Esophagus (tissue), 2 donors: ENCODE measurements around the gene SAPCD2. TPM values are rescaled to one million over a fixed set of nuclear protein-coding genes. Genes with fewer than 3 reads are reported as not detected.

Experiments used
- H3K27ac ChIP-seq, 2 donors: one replicate each; pipeline ENCODE4 v1.5.1; 2013; ENCODE audit warnings: low read depth in 2 of 2, mild to moderate bottlenecking in 2 of 2, inconsistent platforms in 1 of 2, low read length in 1 of 2, moderate library complexity in 1 of 2
- H3K27me3 ChIP-seq, 2 donors: one replicate each; pipeline ENCODE4 v1.6.1; 2013; ENCODE audit warnings: low read length in 2 of 2, control low read depth in 1 of 2, mild to moderate bottlenecking in 1 of 2; ENCODE audit not compliant: insufficient read depth in 2 of 2, control insufficient read depth in 1 of 2
- H3K36me3 ChIP-seq, 2 donors: one replicate each; pipeline ENCODE4 v1.6.1; 2013; ENCODE audit warnings: low read length in 1 of 2; ENCODE audit not compliant: control insufficient read depth in 2 of 2, insufficient read depth in 2 of 2
- H3K4me1 ChIP-seq, 2 donors: one replicate each; pipeline ENCODE4 v1.6.1; 2013; ENCODE audit warnings: low read length in 1 of 2; ENCODE audit not compliant: control insufficient read depth in 2 of 2, insufficient read depth in 2 of 2
- H3K4me3 ChIP-seq, 2 donors: one replicate each; pipeline ENCODE4 v1.5.1; 2013; ENCODE audit warnings: low read length in 2 of 2, mild to moderate bottlenecking in 2 of 2, low read depth in 1 of 2, moderate library complexity in 1 of 2
- H3K9me3 ChIP-seq, 2 donors: one replicate each; pipeline ENCODE4 v1.6.1; 2013; ENCODE audit warnings: mild to moderate bottlenecking in 2 of 2, low read depth in 1 of 2, low read length in 1 of 2, moderate library complexity in 1 of 2; ENCODE audit not compliant: control insufficient read depth in 2 of 2, insufficient read depth in 1 of 2
- WGBS, 2 donors: extraction: QIAGEN DNeasy Blood & Tissue Kit; methylation state at CpG; one replicate each; pipeline ENCODE4 v1.1.7; 2013; 5-methylcytosine and 5-hydroxymethylcytosine counted together
- polyA plus RNA-seq, 2 donors: library from polyadenylated mRNA; stranded (reverse); fragments of 200-250 nt; gene quantifications; one replicate each; pipeline ENCODE4 v1.2.3, GENCODE V29; 2013
- donor health status: healthy with polysubstance abuse.
- donor health status: Bipolar disorder and iron deficiency.

SAPCD2 gene
- polyA plus RNA-seq, 2 donors, result 7.5 to 9.0 TPM

DNA sequence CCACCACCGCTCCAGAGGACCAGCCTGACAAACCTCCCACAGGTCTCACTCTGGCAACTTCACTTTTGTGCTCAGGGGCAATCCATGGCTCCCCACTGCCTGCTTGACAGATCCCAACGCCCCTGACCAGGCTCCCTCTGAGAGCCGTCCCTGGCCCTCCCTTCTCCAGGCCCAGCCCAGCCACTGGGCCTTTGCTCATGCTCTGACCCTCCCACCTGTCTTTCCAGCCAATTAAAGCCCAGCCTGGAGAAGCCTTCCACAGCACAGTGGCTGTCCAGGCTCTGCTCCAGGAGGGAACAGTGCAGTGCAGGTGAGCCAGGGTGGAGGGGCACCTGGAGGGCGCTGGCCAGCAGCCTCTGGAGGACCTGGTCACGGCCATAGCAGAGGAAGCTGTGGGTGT is 19.8 kb downstream of the SAPCD2 start:
- H3K9me3 ChIP-seq, result peaks cover 0 to 2% of the 10 kb centered on the region in 2 donors
- no peak overlapping the region for H3K4me3 ChIP-seq
- H3K4me1 ChIP-seq, result peaks cover 5 to 35% of the 10 kb centered on the region in 2 donors
- H3K27ac ChIP-seq, result no peak overlapping the region
- WGBS, 2 donors, result 83 to 89% methylated on average over 5 of the region's 5 CpGs
- peaks cover 0 to 4% of the 10 kb centered on the region in 2 donors for H3K27me3 ChIP-seq
- no peaks in the 10 kb centered on the region for H3K36me3 ChIP-seq

DNA sequence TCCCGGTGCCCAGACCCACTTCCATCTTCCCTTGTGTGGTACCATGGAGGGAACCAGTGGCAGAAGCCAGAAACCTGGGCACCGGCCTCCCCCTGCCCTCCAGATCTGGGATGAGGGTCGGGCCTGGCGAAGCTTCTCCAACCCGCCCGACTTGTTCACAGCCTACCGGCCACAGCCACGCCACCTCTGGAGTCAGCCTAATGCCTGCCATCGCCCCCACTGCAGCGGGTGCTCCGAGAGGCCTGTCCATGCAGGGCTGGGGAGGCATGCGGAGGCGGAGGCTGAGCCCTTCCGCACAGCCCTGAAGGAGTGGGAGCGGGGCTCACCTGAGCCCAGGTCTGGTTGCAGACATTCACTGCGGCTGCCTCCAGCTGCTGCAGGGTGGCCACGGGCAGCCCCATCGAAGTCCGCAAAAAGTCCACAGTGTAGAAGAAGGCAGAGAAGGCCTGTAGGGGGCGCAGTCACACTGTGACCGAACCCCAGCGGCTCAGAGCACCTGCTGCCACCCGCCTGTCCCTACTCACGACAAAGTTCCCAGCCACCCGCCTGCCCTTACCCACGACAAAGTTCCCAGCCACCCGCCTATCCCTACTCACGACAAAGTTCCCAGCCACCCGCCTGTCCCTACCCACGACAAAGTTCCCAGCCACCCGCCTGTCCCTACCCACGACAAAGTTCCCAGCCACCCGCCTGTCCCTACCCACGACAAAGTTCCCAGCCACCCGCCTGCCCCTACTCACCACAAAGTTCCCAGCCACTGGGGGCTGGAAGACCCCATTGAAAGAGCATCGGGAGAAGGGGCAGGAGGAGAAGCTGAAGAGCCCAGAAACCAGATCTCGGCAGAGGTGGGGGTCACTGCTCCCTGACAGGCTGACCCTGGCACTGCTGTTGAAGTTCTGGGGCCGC is 20.6 kb downstream of the SAPCD2 start:
- Histone ChIP-seq H3K27ac (no peak overlapping the region), H3K4me3 (no peak overlapping the region), H3K9me3 (peaks cover 0 to 2% of the 10 kb centered on the region in 2 donors), H3K36me3 (no peaks in the 10 kb centered on the region), H3K4me1 (peaks cover 8 to 35% of the 10 kb centered on the region in 2 donors), H3K27me3 (peaks cover 0 to 7% of the 10 kb centered on the region in 2 donors)
- 44 to 45% methylated on average over 38 of the region's 38 CpGs for WGBS, 2 donors

DNA sequence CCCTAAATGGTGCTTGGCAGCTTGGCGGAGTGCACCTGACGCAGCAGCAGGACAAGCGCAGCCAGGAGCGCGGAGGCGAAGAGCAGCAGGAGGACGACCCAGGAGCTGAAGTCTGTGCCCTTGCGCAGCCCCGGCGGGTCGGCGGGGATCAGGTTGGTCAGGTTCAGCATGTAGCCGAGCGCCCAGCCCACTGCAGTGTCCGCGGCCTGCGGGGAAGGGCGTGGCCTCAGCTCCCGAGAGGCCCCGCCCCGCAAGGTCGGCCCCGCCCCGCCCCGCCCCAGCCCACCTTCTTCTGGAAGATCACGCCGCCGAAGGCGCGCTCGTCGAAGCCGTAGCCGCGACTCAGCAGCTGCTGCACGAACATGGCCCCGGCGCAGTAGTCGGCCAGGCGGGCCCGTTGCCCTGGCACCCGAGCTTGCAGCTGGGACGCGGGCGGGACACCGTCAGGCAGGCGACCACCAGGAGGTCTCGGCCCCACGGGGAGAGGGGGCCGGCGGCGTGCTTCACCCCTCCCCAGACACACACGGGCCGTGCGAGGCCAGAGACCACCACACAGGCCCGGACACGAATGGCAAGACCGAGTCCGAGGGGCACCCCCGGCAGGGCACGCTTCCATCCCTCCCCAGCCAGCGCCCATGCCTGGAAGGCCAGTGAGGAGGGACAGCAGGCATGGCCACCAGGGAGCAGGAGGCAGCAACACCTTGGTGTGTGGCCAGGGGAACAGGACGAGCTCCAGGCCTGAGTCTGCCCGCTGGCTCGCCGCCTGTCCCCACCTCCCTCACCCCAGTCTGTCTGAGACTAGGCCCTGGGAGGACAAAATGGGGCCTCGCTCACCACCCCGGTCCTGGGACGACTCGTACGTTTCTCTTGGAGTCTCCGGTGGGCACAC is 21.5 kb downstream of the SAPCD2 start:
- Histone ChIP-seq H3K36me3 (no peaks in the 10 kb centered on the region), H3K9me3 (peaks cover 0 to 2% of the 10 kb centered on the region in 2 donors), H3K4me3 (no peak overlapping the region), H3K4me1 (peaks cover 10 to 35% of the 10 kb centered on the region in 2 donors), H3K27ac (no peak overlapping the region), H3K27me3 (peaks cover 0 to 7% of the 10 kb centered on the region in 2 donors)
- 36 to 42% methylated on average over 52 to 72 of the region's 72 CpGs for WGBS, 2 donors

DNA sequence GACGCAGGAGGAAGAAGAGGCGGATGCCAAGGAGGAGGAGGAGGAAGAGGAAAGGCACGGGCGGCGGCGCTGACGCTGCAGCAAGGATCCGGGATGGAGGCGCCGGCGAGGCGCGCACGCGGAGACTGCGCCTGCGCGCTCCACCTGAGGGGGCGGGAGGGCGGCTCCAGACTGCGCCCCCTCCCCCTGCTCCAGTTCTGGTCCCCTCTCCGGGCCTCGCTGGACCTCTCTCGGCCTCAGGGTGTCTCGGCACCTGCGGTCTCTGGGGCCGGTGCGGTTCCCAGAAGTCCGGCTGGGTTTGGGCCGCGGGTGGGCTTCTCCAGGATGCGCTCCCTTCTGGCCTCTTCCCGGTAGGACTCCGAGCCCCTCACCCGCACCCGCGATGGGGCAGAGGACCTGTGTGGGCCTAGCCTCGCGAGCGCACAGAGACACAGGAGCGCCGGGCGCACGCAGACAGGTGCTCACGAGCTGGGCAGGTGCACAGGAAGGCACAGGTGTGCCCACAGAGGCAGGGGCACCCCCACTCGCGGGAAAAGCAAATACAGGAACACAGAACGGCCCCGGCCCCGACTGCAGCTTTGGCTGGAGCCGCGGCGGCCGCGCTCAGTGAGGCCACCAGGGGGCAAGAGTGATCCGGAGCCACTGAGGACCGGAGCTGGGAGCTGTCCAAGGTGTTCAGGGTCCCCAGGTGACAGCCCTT is 24.1 kb downstream of the SAPCD2 start, which contains the start of gene NPDC1:
Gene NPDC1, minus strand, starts transcription at position 90 of the 700 bp plus-strand sequence. CDS start 188 bp downstream, outside the sequence.
- H3K36me3 ChIP-seq, result no peaks in the 10 kb centered on the region
- H3K4me1 ChIP-seq, result peaks cover 13 to 28% of the 10 kb centered on the region in 2 donors
- H3K4me3 ChIP-seq, result peak within 1 kb of the TSS; percentile 42 to 55
- H3K27ac ChIP-seq, result peak within 1 kb of the TSS; percentile 28 to 79
- peaks cover 0 to 7% of the 10 kb centered on the region in 2 donors for H3K27me3 ChIP-seq
- peaks cover 0 to 2% of the 10 kb centered on the region in 2 donors for H3K9me3 ChIP-seq
- 0% methylated on average over 38 to 57 of the region's 57 CpGs for WGBS, 2 donors

DNA sequence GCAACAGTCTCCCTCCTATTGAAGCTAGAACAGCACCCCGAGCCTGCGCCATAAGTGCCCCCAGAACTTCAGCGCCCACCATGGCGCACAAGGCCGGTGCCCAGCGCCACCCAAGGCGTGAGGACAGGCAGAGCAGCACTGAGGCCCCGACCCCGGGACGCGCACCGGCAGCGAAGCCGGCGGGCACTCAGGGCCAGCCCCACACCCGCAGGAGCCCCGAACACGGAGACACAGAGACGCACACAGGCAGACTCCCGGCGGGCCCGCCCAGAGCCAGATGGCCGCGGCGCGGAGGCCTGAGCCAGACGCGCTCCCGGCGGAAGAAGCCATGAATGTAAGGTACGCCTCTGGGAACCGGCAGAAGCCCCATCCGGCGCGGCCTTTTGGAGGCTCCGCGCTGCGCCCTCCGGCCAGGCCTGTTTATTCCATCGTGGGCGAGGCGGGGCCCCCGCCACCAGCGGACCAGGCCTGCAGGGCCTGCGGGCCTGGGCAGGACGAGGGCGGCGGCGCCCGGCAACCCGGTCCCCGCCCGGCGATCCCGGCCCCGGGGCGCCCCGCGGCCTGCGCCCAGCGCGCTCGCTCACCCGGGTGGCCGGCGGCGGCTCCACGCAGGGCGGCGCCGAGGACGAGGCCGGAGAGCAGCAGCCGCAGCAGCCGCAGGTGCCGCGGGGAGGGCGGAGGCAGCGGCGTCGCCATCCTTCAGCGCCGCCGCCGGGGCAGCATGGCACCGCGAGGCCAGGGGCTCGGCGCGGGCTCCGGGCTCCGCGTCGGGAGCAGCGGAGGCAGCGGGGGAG is 24.9 kb downstream of the SAPCD2 start:
- Histone ChIP-seq H3K4me1 (peaks cover 13 to 28% of the 10 kb centered on the region in 2 donors), H3K27me3 (peaks cover 0 to 7% of the 10 kb centered on the region in 2 donors), H3K36me3 (peaks cover 0 to 2% of the 10 kb centered on the region in 2 donors), H3K9me3 (peaks cover 0 to 2% of the 10 kb centered on the region in 2 donors), H3K27ac (peak overlapping the region; percentile 9 to 79), H3K4me3 (peak overlapping the region; percentile 42 to 55)
- WGBS, 2 donors, result 2 to 5% methylated on average over 73 to 96 of the region's 96 CpGs

DNA sequence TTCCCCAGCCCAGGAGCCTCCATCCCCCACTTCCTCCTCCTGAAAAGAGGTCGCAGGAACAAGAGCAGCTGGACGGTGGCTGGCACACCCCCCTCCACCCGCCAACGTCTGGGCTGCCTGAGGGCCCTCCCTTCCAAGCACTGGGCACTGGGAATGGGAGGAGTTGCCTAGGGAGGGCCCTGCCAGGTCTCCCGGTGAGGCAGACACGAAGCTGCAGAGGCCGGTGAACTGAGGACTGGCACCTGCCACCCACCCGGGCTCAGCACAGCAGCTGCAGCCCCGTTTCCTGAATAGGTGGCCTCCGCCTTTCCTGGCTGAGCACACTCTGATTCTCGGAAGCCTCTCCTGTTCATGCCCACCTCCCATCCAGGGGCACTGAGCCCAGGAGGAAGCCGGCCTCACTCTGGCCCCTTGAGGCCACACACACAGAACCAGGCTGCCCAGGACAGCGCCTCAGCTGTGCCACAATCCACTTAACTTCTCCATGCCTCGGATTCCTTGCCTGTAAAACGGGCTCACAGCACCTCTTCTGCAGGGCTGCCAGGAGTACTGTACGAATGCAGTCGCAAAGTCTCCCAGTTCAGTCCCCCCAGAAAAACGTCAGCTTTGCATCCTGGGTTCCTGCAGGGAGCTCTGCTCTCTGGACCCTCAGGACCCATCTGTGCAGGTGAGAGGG is 25.7 kb downstream of the SAPCD2 start:
- peak overlapping the region; percentile 19 to 79 for H3K27ac ChIP-seq
- H3K36me3 ChIP-seq, result peaks cover 0 to 3% of the 10 kb centered on the region in 2 donors
- no peaks in the 10 kb centered on the region for H3K9me3 ChIP-seq
- 19 to 22% methylated on average over 18 of the region's 18 CpGs for WGBS, 2 donors
- H3K27me3 ChIP-seq, result peaks cover 0 to 3% of the 10 kb centered on the region in 2 donors
- peaks cover 13 to 28% of the 10 kb centered on the region in 2 donors for H3K4me1 ChIP-seq
- peak overlapping the region; percentile 42 to 55 for H3K4me3 ChIP-seq

DNA sequence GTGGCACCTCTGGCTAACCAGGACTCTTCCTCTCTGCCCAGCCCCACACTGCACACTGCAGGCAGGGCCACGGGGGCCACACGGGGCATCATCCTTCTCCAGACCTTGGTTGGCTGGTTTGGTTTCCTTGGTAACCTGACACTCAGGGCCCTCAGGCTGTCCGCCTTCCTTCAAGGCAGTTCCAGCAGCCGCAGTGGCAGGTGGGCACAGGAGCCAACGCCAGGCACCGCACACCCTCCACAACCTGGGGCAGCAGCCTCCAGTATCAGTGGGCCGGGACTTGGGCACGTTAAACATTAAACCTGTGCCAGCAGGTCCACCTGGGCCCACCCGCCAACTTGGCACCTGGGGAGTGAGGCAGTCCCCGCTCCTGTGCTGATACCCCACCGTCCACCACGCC is 26.3 kb downstream of the SAPCD2 start:
- Histone ChIP-seq H3K27ac (peak overlapping the region; percentile 19 to 45), H3K36me3 (peaks cover 0 to 3% of the 10 kb centered on the region in 2 donors), H3K27me3 (peaks cover 0 to 3% of the 10 kb centered on the region in 2 donors), H3K4me3 (peak overlapping the region in 1 of 2 donors; percentile 25), H3K9me3 (no peaks in the 10 kb centered on the region), H3K4me1 (peaks cover 13 to 26% of the 10 kb centered on the region in 2 donors)
- WGBS, 2 donors, result 45 to 46% methylated on average over 12 of the region's 12 CpGs
